DMS 273 (cell line): ENCODE data around the gene SCAMP2.
A peak's percentile ranks its signal among the peaks of the same experiment; 100 is the strongest.

Experiments used
- DNase-seq: peaks from one replicate; lab custom pipeline; 2025; ENCODE audit not compliant: unreplicated experiment; lab: John Stamatoyannopoulos, UW

SCAMP2 gene

DNA sequence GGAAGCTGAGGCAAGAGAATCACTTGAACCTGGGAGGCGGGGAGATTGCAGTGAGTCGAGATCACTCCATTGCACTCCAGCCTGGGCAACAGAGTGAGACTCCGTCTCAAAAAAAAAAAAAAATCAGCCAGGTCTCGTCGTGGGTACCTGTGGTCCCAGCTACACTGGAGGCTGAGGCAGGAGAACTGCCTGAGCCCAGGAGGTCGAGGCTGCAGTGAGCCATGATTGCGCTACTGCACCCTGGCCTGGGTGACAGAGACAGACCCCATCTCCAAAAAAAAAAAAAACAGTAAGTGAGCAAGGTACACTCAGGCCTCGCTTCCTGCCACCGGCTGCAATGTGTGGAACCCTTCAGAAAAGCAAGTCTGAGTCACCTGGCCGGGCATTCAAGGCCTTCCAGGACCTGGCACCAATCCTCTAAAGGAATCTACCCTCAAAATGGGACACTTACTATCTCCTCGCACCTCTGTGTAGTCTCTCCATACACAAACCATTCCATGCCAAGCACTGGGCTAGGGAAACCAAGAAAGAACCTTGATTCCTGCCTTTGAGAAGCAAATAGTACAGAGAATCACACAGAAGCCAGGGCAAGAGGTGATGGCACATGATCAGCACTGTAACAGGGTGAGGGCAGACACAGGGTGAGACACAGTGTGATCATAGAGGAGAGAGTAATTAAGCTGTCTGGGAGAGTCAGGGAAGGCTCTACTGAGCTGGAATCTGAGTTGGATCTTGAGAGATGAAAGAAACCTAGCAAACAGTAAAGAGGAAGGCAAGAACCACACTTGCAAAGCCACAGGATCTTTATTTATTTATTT is 9.7 kb downstream of the SCAMP2 start:
- no peak for DNase-seq

DNA sequence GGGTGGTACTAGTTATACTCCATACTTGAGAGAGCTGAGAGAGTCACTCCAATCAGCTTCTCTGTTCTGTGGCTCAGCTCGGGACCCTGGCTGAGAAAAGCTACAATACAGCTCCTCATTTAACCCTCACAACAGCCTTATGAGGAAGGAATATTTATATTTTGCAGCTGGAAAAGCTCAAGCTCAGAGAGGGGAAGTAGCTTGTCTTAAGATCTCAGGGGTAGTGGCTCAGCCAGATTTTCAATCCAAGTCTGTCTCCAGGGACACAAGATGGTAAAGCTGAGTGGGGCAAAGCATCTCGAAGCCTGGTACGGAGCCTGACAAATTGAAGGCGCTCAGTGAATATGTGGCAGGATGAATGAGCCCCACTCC is 14.8 kb downstream of the SCAMP2 start:
- no peak for DNase-seq

DNA sequence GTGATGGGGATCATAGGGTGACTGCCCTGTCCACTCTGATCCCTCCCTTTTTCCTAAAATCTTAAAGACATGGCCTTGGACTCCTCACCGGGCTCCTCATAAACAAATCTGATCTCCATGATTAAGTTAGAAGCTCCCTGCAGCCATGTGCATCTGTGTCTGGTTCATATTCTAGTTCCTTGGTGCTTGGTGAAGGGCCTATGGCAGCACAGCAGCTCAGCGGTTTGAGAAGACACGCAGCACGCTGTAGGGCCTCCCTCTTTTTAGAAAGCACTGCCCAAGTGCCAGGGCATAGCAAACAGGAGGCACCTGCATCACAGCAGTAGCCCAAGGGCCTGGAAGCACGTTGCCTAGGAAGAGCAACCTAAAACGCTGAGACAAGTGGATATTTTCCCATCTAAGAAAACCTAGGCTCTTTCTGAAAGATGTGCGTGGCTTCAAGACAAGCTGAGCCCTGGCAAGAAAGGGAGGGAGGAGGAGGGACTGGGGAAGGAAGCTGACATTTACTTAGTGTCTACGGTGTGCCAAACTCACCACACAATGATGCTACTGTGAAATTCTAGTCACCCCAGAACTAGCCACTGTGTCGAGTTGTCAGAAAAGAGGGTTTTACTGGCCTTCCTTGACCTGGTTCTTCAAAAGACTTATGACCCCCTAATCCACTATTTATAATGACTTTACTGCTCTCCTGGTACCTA is 15.3 kb downstream of the SCAMP2 start:
- no peak for DNase-seq

DNA sequence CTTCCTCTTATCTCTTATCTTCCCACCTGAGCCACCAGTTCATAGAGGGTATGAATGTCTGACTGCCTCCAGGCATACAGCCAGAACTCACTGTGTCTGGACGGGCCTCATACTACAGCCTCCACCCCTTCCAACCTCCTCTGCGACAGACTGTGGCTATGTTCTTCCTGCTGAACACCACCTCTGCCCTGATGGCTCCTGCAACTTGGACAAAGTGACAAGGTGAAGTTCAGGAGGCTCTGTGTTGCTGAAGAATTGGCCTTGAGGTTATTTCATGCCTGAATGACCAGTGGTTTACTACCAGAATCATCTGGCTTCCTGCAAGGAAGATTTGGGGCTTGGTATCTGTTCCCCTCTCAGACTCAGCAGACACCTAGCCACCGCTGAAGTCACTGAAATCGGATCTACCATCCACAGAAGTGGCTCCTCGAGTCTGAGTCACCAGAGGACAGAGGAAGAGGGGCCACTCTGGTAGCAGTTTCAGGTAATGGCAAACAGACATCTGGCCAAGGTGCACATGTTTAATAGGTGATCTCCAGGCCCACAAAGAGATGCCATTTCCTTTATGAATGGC is 16.0 kb downstream of the SCAMP2 start:
- no peak for DNase-seq

DNA sequence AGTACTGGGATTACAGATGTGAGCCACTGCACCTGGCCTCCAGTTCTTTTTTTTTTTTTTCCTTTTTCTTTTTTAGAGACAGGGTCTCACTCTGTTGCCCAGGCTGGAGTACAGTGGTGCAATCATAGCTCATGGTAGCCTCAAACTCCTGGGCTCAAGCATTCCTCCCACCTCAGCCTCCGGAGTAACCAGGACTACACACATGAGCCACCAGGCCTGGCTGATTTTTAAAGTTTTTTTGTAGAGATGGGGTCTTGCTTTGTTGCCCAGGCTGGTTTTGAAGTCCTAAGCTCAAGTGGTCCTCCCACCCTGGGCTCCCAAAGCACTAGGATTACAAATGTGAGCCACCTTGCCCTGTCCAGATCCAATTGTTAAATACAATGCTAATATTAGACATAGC is 16.6 kb downstream of the SCAMP2 start:
- DNase-seq = no peak

DNA sequence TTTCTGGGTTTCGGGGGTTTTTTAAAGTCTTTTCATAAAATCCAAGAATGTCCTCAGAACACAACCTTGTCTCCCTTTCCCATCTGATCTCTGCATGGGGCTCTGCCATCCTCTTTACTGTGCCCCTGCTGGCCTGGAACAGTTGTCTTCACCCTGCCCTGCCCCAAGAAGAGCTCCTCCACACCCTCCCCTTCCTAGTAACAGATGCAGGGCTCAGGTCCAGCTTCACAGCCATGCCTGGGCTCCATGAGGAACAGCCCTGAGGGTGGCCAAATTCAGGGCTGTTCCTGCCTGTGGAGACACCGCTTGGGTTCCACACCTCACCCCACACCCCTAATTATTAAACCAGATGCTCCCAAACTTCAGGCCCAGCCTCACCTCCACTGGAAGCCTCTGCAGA is 17.3 kb downstream of the SCAMP2 start:
- peak; percentile 71 for DNase-seq

DNA sequence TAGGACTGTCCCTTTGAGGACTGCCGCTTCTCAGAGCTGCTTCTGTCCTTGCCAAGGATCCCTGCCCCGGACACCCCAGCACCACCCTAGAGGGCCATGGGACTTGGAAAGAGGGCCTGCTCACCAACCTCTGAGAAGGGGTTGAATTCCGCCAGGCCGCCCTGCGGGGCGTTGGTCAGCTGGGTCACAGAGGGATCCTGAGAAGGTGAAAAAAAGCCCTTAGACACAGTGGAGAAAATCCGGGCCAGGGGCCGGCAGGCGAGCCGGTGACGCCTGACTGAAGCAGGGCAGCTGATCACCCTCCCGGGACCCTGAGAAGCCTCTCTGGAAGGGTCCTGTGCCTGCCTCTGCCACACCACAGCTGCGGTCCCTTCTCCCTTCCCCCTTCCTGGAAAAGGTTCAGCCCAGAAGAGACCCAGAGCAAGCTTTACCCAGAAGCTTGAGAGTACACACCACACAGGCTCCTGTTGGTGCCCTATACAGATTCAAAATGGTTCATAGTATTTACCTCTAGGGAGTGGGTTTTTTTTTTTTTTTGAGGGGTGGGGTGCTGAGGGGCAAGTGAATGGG is 18.6 kb downstream of the SCAMP2 start:
- DNase-seq = no peak

DNA sequence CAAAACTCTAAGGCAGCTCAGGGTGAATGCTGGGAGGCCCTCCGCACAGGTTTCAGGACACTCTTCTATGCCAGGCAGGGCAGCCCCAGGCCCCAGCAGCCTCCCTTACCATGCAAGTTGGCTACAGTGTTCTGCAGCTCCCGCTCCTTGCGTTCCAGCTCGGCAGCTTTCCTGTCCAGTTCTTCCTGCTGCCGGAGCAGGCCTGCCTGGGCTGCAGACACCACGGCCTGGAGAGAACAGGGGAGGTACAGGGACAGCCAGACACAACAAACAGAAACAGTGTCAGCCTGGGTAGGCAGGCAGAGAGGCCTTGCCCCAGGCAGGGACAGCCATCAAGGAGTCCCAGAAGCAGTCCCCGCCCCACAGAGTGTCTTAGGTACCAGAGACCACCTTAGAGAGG is 21.2 kb downstream of the SCAMP2 start:
- no peak for DNase-seq

DNA sequence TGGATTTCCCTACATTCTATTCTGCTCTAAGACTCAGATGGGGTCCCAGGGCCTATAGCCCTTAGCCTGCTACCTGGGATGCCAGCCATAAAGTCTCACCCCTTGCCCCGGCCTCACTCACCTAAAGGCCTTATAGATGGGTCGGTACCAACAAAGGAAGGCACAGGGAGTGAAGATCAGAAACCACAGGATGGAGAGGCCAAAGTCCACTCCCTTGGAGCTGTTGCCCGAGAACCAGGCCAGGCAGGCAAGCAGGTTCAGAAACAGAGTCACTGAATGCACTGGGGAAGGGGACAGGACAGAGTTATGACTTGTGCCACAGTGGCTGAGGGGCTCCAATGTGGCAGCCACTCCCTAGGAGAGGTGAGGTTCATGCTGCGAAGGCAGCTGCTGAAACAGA is 22.8 kb downstream of the SCAMP2 start:
- DNase-seq = no peak

DNA sequence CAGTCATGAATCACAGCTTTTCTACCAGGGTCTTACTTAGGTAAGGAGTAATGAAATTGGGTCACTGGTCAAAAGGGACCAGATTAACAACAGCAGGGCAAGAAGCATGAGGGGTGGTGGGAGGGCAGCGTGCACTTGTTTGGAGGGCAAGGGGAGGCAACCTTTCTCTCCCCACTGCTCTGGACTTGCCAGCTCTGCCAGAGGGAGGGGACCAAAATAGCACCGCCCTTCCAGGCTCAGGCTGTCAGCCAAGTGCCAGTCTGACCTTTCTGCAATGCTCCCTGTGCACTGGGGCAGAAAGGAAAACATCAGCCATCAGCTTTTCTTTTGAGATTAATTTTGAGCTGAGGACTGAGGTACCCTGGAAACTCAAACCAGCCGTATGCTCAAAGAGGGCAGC is 25.7 kb downstream of the SCAMP2 start:
- DNase-seq = peak; percentile 18

DNA sequence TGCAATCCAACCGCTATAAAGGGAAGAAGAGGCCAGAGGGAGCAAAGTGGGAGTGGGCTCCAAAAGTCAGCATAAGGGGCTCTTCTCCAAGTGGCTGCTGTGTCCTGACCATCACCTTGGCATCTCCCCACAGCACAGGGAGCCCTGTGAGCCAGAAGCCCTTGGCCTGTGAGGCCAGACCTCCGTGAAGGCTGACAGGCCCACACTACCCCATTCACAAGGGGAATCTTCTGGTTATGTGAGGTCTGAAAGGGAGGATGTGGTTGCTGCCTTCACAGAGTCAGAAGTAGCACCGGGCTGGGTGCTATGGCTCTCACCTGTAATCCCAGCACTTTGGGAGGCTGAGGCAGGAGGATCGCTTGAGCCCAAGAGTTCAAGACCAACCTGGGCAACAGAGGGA is 27.6 kb downstream of the SCAMP2 start:
- no peak for DNase-seq

DNA sequence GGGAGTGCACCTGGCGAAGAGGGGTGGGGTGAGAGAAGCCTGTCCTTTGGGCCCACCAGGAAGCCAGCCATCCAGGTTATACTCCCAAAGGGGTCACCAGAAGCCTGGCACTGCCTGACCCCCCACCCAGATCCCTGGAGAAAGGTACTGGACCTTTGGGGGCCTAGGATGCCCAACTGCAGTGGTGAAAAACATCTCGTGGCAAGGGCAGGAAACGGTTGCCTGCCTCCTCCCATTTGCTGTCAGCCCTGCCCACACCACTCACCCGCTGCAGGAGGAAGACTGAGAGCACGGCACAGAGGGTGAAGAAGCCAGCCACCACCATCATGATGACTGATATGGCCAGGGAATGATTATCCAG is 28.0 kb downstream of the SCAMP2 start:
- DNase-seq = no peak

DNA sequence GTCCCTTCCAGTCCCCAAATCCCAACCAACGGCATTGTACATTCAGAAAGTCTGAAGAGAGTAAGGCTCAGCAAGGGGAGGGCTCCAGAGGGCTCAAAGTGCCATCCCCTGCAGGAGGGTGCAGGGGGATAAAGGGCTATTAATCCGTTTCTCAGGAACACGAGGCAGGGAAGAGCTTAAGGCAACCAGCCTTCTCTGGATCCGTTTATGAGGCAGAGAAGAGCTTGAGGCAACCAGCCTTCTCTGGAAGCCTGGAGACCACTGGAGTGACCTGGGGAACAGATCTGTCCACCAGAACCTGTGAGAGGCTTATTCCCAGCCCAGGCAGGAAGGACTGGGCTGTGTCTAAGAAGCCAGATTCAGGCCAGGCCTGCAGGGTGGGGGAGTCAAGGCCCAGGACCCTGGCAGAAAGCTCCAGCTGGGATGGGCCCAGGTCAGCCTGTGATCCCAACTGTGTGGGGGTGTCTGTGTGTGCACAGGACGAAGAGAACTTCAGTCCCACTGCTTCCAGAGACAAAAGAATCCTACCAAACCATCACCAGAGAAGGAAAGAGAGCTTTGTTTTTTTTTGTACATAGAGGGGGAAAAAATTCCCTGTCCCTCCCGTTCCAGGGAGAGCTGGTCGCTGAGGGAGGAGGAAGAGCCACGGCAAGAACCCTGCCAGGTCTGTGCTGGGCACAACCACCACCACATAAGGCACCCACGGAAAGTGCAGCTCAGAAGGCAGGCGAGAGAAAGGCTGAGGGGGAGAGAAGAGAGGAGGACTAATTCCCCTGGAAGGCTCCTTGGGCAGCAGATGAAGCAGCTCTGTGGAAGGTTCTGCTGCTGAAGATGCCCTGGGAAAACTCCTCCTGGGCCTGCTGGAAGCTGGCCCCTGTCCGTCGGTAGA is 28.6 kb downstream of the SCAMP2 start:
- DNase-seq = no peak

DNA sequence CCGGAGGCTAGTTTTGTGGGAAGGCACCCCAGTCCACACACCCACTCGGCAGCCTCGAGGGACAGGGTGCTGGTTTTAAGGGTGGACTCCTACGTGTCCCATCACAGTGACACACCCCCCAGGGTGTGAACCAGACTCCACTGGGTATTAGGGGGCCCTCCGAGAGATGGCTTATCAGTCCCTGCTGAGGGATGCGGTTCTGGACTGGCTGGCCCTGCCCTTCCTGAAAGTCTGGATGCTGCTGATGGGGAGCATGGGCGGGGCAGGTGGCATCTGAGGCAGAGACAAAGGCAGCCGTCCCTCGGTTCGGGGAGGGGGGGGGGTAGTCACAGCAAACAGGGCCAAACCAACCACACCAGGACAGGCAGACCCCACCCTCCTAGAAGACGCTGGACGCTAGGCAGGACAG is 29.3 kb downstream of the SCAMP2 start:
- DNase-seq = no peak

DNA sequence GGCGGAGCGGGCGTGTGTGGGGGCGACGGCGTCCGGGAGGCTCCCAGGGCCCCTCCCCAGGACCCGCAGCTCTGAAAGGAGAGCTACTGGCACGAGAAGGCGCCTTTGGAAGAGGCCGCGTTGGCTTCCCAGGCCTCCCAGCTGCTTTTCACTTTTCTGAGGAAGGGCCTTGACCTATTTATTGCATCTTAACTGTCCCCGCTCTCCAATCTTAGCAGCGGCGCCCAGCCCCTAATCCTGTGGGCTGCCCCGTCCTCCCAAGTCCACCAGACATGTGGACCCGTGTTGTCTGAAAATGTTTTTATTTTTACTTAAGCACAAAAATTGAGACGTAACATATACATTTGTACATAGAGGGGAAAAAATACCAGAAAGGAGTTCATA is 29.7 kb downstream of the SCAMP2 start:
- DNase-seq = no peak

DNA sequence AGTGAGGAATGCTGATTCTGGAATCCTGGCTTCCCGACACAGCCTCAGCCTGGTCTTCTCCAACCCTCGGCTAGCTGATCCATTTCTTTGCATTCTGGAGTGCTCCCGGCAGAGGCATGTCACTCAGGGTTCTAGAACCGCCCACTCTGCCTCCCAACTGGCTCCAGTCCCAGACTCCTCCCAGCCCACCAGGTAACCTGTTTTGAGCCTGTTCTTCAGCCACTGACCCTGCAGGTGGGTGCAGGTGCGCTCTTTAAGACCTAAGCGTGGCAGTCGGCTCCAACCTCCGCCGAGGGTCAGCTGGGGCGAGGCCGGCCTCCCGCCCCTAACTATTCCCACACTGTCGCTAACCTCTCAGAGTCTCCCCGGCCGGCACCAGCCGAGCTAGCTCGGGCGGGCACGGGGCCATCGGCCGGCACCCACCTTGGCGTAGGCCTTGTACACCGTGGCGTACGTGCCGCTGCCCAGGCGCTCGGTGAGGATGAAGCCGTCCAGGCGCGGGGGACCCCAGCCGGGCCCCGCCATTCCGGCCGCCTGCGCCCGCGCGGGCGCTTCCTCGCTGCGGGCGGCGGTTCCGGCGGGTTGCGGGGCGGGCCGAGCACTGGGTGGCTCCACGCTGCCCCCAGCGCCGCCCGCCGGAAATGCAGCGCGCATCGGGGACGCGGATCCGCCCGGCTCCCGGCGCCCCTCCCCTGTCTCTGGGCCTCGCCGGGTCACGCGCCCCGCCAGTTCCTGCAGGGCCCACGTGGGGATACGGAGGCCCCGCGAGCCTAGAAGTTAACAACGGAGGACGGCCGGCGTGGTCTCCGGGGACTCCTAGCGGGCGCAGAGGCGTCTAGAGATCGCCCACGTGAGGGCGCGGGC is 30.4 kb downstream of the SCAMP2 start, which contains the start of gene ULK3:
ULK3 (minus strand) TSS at position 576 of the 864 bp plus-strand sequence; CDS start at position 525, 51 bp downstream.
- peak; percentile 94 for DNase-seq

DNA sequence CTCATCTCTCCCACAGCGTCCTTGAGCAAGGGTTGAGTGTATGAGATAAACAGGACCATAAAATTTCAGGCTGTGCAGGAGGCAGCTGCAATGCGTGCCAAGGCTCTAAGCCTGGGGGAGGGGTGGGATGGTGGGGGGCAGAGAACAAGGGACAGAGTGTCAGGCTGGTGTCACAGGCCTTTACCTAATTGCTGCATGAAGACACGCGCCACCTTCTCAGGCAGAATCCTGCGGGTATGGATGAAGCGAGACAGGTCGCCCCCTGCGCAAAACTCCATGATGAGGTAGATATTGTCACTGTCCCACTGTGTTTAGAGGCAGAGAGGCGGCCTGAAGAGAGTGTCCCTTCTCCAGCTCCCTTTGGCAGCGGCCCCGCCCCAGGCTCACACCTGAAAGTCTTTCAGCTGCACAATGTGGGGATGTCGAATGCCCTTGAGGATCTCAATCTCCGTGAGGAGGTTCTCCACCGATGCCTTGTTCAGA is 31.2 kb downstream of the SCAMP2 start:
- DNase-seq = no peak

DNA sequence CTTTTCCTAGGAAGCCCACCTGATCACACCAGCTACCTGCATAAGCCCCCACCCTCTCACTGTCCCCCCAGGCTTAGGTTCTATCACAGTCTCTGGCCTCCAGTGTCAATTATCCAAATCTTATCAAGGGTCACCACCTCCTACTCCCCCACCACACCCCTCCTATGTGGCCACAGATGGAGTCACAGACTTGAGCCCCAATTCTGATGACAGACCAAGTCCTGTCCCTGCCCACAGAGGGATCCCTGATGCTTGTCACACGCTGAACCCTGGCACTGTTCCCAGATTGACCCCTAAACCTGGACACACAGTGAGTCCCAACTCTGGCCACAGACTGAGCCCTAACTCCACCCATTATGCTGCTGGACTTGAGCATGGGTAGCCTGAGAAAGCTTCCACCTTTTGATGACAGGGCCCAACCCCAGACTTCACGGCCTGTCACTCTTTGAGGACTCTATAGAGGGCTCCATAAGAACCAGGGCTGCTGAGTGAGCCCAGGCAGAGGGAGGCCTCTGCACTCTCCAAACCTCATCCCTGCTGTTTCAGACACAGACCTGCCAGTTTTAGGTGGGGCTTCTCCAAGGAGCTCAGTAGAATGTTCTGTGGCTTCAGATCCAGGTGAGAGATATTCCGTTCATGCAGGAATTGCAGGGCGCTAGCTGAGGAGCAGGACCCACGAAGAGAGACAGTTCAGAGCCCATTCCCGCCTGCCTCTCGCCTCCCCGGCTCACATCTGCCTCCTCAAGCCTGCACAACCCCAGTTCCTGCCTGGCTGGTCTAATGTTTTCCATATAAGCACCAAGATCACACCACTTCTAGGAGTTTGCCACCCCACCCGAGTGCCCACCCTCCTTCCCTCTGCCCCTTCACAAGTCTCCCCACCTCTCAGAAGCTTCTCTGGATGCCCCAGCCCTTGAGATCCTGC is 32.1 kb downstream of the SCAMP2 start:
- DNase-seq = no peak
